ENCODE measurements around the gene TMEM41A. TPM values are rescaled to one million over a fixed set of nuclear protein-coding genes. Genes with fewer than 3 reads are reported as not detected.

The TMEM41A gene
- total RNA-seq, 1 donor from 2014 or later, result 21.5 TPM

Other genes starting within 250 kb of the TMEM41A start
- 4.4 and 4.7 TPM in 2 replicates for gene EHHADH, start 245.0 kb downstream of the TMEM41A start, total RNA-seq
- gene MAP3K13, start 135.9 kb downstream of the TMEM41A start, total RNA-seq, result 21.6 and 22.2 TPM in 2 replicates
- 6.4 and 9.0 TPM in 2 replicates for gene LIPH, start 53.6 kb upstream of the TMEM41A start, total RNA-seq
- gene SENP2, start 87.3 kb upstream of the TMEM41A start, total RNA-seq, result 43.6 and 44.1 TPM in 2 replicates